Activated CD4-positive, alpha-beta T cell treated with anti-CD3 and anti-CD28 coated beads, Interleukin-2, amount 50 U/mL, for 24 hours (primary cell): ENCODE results near the gene PICK1.
"Not testable (repeated sequence)": the region's sequence is repeated elsewhere in the genome, so short reads cannot be mapped to it uniquely, and the experiment has no call there.

ENCODE experiments used
- DNase-seq, 2 donors: peaks; one replicate each; pipeline ENCODE4 v3.0.0-alpha.2; 2020; ENCODE audit warnings: low read depth in 1 of 2, low spot score in 1 of 2

The PICK1 gene

DNA sequence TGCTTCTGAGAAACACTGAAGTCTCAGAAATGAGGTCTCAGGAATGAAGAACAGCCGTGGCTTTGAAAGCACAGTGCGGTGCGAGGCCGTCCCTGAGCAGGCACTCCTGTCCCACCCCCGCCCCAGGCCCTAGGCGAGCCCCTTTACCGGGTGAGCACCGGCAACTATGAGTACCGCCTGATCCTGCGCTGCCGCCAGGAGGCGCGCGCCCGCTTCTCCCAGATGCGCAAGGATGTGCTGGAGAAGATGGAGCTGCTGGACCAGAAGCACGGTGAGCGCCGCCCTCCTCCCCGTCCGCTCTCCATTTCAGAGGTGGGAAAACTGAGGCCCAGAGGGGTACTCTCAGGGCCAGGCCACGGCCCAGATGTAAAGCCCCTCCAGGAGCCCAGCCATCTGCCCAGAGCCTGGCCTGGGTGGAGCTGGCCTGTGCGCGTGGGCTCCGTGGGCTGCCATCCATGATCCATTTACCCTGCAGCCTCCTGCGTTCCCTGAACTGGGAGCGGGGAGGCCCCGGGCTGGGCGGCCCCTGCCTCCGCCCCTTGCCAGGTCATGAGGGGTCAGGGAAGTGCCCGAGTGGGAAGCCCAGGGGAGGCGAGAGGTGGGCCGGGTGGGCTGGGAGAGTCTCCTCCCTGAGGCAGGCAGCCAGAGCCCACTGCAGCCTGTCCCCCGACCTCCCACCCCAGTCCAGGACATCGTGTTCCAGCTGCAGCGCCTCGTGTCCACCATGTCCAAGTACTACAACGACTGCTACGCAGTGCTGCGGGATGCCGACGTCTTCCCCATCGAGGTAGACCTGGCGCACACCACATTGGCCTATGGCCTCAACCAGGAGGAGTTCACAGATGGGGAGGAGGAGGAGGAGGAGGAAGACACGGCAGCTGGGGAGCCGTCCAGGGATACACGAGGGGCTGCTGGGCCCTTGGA, 17.2 kb downstream of the PICK1 start:
- no peak for DNase-seq

DNA sequence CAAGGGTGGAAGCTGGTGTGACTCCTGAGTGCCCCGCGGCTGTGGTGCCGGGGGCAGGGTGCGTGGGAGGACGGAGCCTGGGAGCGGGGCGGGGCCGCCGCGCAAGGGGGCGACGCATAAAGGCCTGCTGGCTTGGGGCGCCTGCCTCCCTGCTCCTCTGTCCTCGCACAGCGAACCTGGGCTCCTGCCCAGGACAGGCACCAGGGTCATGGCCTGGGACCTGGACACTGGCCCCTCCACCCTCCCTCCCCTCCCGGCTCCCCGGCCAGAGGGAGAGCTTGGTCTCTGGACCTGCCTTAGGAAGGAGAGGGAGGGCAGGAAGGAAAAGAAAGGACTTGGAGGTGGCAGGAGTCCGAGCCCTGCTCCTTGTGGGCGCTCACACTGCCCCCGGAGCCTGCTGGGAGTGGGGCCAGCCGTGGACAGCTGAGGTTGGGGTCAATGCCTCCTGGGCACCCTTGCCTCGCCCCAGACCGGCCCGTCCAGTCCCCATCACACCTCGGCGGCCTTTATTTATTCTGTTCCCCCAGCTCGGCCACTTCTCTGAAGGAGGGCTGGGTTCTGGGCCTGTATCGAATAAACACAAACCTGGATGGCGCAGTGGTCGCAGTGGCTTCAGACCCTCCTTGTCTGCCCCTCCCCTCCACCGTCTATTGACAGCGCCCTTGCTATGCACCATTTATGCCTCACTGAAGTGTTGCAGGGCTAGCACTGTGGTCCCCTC, 18.1 kb downstream of the PICK1 start:
- DNase-seq = no peak

DNA sequence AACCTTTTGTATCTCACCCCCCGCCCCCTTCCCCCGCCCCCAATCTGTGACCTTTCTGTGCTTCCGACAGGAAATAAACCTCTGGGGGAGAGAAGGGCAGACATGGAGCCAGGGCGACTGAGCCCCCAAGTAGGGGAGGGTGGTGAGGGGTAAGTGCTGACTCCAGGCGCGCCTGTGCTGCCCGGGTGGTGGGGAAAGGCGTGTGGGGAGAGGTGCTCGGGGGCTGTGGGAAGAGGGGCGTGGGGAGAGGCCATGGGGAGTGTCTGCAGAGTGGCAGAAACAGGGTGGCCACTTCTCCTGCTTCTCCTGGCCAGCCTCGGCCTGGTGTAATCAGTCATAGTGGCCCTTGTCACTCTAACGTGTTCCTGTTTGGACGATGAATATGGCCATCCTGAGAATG, 18.8 kb downstream of the PICK1 start:
- no peak for DNase-seq

DNA sequence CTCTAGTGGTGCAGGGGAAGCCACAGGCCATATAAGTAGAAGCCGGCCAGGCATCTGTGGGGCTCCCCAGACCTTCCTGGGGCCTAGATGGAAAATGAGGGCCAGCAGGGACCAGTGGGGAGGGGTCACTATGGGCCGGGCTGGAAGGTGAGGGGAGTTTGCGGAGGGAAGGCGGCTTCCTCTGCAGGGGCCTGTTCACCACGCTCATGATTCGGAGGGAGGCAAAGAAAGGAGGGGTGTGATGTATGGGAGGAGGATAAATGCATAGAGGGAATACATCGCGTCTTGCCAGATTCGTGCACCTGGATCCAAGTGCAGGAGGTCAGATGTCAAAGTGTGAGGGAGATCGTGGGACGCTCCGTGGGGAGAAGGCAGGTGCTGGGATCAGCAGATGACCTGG, 19.9 kb downstream of the PICK1 start:
- no peak for DNase-seq

DNA sequence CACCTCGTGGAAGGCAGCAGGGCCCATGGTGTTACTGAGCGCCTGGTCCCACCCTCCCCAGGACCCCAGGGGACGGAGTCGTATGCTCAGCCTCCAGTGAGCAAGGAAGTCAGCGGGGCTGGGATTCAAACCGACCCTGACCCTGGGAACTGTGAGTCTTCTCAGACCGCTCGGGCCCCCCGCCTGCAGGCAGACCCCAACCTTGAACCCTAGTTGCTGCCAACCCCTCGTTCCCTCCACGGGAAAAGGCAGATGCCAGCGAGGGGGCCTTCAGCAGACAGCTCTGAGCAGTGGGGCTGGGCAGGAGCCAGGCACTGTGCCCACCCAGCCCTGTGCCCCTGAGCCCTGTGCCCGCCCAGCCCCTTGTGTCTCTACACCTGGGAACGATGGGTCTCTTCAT, 20.4 kb downstream of the PICK1 start:
- no peak for DNase-seq

DNA sequence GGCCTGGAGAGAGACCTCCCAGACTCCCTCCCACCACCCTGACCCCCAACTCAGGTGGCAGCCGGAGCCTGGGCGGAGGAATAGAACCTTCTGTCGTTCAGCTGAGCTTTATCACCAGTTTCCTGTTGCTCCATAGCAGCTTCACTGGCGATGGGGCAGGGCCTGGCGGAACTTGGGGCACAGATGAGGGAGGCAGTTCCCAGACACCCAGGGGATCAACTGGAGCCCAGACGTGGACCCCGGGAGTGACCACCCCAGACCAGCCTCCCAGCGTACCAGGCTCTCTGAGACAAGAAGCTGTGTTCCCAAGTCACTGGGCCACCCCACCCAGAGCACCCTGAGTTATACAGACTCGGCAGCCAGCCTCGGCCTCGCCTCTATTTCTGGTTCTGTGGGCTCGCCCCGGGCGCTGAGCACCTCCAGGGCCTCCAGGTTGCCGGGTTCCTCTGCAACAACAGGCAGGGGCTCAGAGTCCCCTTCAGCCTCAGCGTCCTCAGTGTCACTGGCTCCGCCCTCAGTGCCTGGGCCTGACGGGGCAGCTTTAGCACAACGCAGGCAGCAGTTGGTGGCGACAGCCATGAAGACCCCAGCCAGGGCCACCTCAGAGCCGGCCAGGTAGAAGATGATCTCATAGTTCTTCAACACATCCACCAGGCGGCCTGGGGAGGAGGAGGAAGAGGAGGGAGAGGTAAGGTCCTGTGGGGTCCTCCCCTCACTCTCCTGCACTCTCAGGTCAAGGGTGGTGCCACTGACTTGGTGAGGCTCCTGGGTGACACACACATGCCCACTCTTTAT, 21.0 kb downstream of the PICK1 start:
- DNase-seq = no peak

DNA sequence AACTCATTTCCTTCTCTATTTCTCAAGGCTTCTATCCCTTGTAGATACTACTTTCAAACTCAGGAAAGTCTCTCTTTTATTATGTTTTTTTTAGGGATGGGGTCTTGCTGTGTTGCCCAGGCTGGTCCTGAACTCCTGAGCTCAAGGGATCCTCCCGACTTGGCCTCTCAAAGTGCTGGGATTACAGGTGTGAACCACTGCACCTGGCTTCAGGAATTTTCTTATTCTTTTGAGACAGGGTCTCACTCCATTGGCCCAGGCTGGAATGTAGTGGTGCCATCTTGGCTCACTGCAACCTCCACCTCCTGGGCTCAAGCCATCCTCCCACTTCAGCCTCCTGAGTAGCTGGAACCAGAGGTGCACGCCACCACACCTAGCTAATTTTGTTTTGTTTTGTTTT, 22.0 kb downstream of the PICK1 start:
- not testable (repeated sequence) for DNase-seq

DNA sequence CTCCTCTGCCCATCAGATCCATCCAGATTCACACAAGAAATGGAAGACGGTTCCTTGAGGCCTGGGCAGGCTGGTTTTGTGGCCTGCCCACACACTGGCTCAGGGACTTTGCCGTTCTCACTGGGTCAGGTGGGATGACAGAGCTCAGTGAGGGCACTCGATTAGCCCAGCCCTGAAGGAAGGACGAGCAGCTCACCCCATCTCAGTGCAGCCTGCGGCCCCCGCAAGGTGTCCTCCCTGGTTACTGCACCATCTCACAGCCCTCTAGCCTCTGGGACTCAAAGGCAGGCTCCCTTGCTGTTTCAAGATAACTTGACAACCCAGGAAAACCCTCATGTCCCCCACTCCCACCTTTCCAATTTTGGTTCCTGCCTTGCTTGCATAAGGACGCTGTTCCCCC, 22.6 kb downstream of the PICK1 start:
- no peak for DNase-seq

DNA sequence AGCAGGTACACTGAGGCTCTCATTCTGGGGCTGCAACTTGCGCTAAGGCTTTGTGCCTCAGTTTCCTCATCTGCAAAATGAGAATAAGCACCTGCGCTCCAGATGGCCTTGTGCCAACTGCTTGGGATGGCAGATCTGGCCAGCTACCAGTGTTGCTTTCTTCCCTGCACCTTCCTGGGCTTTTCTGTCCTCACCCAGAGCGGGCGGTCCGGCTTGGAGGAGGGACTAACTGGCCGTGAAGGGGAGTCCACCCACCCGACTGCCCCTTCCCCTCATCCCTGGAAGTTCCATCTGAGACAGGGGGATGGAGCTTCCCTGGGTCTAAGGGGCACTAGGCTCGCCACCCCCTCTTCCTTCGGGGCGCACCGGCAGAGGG, 23.3 kb downstream of the PICK1 start:
- no peak for DNase-seq

DNA sequence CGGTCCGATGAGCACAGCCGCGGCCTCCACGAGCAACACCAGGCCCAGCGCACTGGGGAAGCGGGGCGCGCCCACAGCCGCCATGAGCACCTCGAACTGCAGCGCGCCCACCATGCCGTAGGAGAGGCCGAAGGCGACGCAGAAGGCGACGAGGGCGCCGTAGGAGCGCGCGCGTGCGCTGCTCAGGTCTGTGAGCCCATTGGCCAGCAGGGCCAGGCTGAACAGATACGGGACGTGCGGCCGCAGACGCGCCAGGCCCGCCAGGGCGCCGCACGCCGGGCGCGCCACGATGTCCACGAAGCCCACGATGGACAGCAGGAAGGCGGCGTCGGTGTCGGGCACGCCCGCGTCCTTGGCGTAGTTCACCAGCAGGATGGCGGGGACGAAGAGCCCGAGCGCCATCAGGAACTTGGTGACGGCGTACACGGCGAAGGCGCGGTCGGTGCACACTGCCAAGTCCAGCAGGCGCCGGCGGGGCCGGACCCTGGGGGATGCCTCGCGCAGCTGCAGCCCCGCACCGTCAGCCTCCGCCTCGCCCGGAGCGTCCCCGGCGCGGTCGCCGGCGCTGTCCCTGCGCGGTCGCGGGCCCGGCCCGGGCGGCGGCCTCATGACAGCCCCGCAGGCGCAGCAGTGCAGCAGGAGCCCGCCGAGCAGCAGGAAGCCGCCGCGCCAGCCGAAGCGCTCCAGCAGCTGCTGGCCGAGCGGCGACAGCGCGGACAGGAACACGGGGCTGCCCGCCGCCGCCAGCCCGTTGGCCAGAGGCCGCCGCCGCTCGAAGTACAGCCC, 23.8 kb downstream of the PICK1 start:
- no peak for DNase-seq

DNA sequence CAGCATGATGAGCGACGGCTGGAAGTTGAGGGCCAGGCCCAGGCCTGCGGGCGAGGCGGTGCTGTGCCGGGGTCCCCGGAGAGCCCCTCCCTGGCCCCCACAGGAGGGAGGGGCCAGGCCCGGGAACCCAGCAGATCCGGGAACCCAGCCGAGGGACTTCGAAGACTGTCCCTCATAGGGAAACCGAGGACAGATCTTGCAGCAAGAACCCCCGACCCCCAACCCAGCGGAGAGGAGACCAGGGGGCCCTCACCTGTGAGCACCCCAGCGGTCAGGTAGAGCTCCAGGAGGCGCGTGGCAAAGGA, 24.4 kb downstream of the PICK1 start:
- no peak for DNase-seq

DNA sequence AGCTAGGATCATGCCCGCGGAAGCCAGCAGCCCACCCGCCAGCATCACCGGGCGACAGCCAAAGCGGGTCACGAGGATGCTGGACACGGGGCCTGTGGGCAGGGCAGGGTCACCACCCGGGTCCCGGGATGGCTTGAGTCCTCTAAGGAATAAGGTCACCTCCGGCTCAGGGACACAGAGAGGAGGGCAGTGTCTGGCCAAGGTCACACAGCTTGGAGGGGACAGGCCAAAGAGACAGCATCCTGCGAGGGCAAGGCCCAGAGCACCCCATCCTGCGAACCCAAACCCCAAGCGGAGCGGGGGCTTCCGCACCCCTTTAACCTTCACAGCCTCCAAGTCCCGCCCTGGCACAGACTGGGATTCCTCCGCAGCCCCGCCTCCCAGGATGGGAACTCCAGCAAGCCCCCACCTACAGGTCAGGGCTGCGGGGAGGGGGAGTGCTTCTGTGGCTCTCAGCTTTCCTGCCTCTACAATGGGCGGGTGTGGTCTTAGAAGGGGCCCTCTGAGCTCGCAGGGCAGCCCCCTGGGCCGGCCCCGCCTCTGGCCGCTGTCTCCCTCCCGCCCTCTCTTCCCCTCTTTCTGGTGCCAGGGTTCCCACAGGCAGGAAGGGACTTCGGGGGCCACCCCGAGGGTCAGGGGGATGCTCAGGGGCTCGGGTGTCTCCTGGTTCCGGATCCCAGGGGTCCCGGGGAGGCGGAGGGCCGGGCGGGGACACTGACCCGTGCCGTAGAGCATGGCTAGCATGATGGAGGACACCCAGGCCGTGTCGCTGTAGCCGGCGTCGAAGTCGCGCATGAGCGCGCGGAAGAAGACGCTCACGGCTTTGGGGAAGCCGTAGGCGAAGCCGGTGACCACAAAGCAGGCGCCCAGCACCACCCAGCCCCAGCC, 25.0 kb downstream of the PICK1 start:
- DNase-seq = no peak

DNA sequence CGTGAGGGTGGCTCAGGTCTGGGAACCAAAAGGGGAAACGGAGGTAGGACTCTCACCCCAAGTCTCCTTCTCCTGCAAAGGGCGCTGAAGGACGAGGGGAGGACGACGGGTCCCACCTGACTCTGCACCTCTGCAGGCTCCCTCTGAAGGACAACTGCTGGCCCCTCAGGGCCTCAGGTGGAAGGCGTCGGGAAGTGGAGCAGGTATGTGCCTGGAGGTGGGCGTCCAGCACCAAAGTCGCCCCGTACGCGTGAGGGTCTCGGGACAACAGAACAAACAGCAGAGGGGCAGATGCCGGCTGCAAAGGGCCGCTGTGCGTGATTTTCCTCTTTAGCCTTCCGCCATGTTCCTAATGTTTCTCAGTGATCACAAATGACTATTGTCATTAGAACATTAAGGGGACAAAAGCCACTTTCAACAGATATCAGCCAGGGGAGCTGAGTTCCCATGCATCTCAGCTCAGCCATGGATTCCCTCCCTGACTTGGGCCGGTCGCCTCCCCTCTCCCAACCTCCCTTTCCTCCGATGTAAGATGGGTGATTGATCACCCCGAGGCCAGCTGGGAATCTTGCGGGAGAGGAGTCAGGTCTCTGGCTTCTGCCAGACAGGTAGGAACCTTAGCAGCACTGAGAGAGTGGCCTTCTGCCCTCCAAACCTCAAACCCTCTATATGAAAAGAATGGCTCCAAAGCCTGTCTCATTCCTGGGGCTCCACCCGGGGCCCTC, 25.9 kb downstream of the PICK1 start:
- DNase-seq = no peak

DNA sequence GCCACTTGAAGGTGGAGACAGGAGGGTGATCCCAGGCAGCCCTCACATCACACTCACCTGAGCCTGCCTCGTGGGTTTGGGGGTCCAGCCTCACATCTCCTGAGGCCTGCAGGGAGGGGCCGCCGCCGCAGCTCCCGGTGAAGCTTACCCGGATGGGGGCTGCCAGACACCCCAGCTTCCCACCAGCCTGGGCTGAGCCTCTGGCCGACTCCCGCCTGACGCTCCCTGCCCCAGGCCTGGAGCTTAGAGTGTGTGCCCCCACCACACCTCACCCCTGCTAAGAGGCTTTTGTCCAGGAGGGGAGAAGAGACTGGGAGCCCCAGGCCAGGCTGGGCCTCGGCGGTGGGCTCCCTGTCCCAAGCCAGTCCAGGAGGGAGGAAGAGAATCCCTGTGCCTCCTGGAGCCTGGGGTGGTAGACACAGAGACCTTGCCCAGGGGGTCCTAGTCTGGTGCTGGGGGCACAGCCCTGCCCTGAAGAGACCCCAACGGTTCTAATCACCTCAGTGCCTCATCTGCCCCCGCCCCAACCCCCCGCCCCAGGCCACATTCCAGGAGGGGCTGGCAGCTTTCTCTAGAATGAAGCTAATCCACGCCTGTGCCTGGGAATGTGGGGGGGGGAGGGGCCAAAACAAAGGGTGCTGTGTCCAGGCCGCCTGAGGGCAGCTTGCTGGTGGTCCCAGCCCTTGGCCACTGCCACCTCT, 26.9 kb downstream of the PICK1 start, which contains the start of gene SLC16A8:
TSS of gene SLC16A8 (minus strand) at position 254 of the 701 bp plus-strand sequence. CDS start 1,311 bp downstream, outside the sequence.
- no peak for DNase-seq

DNA sequence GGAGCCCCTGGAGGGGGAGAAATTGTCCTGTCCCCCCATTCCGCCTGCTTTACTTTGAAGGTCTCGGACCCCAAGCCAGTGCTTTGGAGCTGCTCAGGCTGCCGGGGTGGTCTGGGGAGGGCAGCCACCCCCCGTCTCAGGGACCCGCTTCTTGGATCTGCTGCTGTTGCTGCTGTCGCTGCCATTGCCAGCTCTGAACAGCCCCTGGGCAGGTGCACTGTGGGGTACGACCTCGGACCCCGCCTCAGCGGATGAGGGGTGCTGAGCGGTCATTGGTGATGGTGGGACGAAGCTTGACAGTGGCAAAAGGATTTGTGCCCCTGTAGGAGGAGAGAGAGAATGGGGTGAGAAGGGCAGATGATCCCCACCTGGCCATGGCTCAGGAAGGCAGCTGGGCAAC, 27.9 kb downstream of the PICK1 start:
- no peak for DNase-seq

DNA sequence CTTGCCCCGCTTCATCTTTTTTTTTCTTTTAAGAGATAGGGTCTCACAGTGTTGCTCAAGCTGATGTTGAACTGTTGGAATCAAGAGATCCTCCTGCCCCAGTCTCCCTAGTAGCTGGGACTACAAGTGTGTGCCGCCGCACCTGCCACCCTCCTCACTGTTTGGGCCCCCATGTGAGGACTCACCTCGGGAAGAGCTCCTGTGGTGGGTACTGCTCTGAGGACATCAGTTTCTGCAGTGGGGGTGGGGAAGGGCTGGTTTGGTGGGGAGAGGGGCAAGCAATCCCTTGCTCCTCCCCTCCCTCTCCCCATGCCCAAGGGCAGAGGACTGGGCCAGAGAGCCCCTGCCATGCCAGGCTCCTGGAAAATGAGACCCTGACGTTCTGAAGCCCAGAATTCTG, 28.3 kb downstream of the PICK1 start:
- DNase-seq = no peak

DNA sequence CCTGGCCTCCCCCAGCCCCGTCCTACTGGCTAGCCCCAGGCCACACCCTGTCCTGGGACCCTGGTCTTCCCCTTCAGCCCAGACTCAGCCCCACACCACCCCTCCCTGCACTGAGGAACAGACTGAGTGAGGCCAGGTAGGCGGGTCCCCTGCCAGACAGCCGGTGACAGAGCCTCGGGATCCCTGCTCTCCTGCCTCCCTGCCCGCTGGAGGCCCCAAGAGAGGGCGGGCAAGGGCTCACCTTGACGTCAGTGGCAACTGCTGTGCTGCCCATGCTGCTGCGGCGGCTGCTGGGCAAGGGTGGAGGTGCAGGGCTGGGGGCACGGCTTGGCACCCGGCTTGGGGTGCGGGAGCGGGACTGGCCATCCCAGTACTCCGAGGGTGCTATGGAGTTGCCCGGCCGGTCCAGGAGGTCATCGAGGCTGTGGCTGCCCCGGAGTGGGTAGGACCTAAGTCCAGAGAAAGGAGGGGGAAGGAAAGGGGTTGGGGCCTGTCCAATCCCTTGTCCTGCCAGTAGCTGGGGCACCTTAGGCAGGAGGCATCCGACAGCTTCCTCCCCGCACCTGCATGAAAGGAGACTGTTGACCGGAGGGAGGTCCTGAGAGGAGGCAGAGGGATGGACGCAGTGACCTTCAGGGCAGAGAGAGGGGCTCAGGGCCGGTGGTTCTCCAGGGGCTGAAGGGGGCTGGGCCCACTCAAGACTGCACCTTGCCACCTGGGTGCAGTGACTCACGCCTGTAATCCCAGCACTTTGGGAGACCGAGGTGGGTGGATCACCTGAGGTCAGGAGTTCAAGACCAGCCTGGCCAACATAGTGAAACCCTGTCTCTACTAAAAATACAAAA, 29.0 kb downstream of the PICK1 start:
- DNase-seq = no peak

DNA sequence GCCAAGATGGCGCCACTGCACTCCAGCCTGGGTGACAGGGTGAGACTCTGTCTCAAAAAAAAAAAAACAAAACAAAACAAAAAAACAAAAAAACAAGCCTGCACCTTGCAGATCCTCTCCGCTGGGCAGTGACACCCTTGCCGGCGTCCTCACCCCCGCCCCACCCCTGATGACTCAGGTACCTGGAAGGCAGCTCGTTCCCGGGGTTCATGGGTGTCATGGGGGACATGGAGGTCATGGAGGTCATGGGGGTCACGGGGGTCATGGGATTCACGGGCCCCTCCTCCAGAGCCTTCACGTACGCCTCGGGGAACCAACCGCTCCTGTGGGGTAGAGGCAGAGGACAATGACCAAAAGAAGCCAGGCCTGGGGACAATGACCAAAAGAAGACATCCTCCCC, 29.7 kb downstream of the PICK1 start:
- no peak for DNase-seq
